Activated CD8-positive, alpha-beta memory T cell treated with anti-CD3 and anti-CD28 coated beads, Interleukin-2, amount 50 U/mL, for 48 hours (primary cell): ENCODE results near the gene DCLK3.

Source experiments
- DNase-seq: peaks from one replicate; pipeline ENCODE4 v3.0.0-alpha.2; 2020

The DCLK3 gene

DNA sequence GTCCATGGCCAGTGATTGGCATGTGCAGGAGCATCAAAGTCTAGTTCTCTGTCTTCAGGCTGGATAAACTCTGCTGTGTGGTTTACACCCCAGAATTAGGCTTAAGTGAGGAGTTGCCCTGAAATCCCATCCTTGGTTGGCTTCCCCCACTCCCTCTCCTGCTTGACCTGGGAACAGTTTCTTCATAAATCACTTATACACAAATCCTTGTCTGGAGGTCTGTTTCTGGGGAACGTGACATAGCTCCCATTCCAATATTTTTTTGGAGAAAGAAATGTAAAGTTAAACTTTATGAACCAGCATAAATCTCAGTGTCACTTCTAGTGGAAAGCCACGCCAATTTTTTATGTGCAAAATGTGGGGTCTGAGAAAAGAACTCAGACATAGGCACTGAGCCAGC is 98.2 kb downstream of the DCLK3 start:
- no peak for DNase-seq

DNA sequence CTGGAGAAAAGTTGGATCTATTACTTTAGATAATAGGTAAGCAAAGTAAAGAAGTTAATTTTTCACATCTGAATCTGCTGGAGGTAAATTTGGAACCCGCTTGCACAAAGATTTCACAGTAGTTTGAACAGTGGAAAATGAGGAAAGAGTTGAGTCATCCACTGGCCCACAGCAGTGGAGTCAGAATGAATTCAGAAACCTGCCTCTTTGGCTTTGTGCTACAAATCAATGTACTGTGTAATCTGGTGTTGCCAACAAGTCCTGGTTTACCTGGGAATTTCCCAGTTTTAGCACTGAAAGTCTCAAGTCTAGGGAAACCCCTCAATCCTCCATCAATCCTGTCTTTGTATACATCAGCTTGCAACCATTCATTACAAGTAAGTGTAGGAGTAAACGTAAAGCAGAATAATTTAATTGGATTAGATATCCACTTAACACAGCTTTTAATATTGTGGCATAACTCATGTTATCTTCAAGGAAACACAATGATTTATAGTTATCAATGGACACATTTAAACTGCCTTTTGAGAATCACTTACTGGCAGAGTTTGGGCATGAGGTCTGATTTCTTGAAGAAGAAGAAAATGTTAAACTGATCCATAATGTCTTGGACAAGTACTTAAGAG is 100.6 kb downstream of the DCLK3 start:
- no peak for DNase-seq

DNA sequence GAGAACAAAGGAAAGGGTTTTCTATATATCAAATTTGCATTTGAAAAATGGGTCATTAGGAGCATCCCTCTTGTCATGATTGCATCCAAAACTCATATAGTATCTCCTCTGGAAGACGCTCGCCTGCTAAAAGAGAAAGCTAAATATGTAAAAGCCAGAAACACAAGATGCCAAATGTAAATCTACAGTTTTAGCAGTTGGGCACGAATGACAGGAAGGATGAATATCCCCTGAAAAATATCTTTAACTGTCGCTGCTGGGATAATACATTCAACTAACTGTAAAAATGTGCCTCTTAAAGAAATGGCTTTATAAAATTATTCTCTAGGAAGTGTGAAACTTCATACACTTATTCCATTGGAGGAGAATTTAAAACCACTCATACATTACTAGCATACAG is 101.7 kb downstream of the DCLK3 start:
- no peak for DNase-seq
